Loucy (cell line): ENCODE measurements around the gene TMEM18.
"Not testable (repeated sequence)": the region's sequence is repeated elsewhere in the genome, so short reads cannot be mapped to it uniquely, and the experiment has no call there.

Experiments used
- H2AFZ ChIP-seq: fragments of 200-600 bp; sonication (generic); 2 replicates; pipeline ENCODE4 v1.6.0; 2016; ENCODE audit warnings: antibody characterized with exemption, mild to moderate bottlenecking, low read length, moderate library complexity
- H3F3A ChIP-seq: fragments of 200-600 bp; 2 replicates; pipeline ENCODE4 v1.6.0; 2016; ENCODE audit warnings: antibody characterized with exemption, low read depth, mild to moderate bottlenecking
- H3K27me3 ChIP-seq: fragments of 200-600 bp; sonication (generic); 2 replicates; pipeline ENCODE4 v1.6.1; 2014; ENCODE audit warnings: low read length, mild to moderate bottlenecking; ENCODE audit not compliant: insufficient read depth, poor library complexity, severe bottlenecking
- H3K36me3 ChIP-seq: fragments of 200-600 bp; sonication (generic); 2 replicates; pipeline ENCODE4 v1.6.1; 2016; ENCODE audit warnings: low read length; ENCODE audit not compliant: insufficient read depth
- H3K4me1 ChIP-seq: fragments of 200-600 bp; sonication (generic); 2 replicates; pipeline ENCODE4 v1.5.1; 2014; ENCODE audit warnings: low read length, mild to moderate bottlenecking; ENCODE audit not compliant: insufficient read depth, poor library complexity, severe bottlenecking
- H3K4me2 ChIP-seq: fragments of 200-600 bp; sonication (generic); 2 replicates; pipeline ENCODE4 v1.6.0; 2014; ENCODE audit warnings: antibody characterized with exemption, low read length, low read depth, mild to moderate bottlenecking; ENCODE audit not compliant: poor library complexity, severe bottlenecking
- H3K4me3 ChIP-seq: fragments of 200-600 bp; sonication (generic); 2 replicates; pipeline ENCODE4 v1.5.1; 2014; ENCODE audit warnings: low read length, mild to moderate bottlenecking, mixed read lengths; ENCODE audit not compliant: poor library complexity, severe bottlenecking
- H3K79me2 ChIP-seq: fragments of 200-600 bp; sonication (generic); 2 replicates; pipeline ENCODE4 v1.6.1; 2014; ENCODE audit warnings: low read length; ENCODE audit not compliant: insufficient read depth
- H3K9ac ChIP-seq: fragments of 200-600 bp; sonication (generic); 2 replicates; pipeline ENCODE4 v1.6.0; 2014; ENCODE audit warnings: mild to moderate bottlenecking, low read depth, low read length, moderate library complexity; ENCODE audit not compliant: poor library complexity, severe bottlenecking
- H3K9me2 ChIP-seq: fragments of 200-600 bp; sonication (generic); replicated peaks from 2 replicates; pipeline ENCODE4 v1.6.1; 2016; ENCODE audit warnings: low read depth, low read length, mixed read lengths
- H3K9me3 ChIP-seq: fragments of 200-600 bp; sonication (generic); 2 replicates; pipeline ENCODE4 v1.6.1; 2014; ENCODE audit warnings: mild to moderate bottlenecking, antibody characterized with exemption, low read length, low read depth; ENCODE audit not compliant: insufficient read depth
- H4K20me1 ChIP-seq: fragments of 200-600 bp; sonication (generic); 2 replicates; pipeline ENCODE4 v1.6.0; 2014; ENCODE audit warnings: antibody characterized with exemption, low read length, mild to moderate bottlenecking; ENCODE audit not compliant: insufficient read depth, poor library complexity, severe bottlenecking
- EZH2phosphoT487 ChIP-seq: fragments of 200-600 bp; IDR thresholded peaks from 2 replicates; pipeline ENCODE4 v1.6.1; 2018; ENCODE audit warnings: antibody characterized with exemption, mild to moderate bottlenecking, moderate library complexity, borderline replicate concordance
- TF ChIP-seq, protein P1 (sequence below): fragments of 200-600 bp; sonication (generic); conservative IDR thresholded peaks from 2 replicates; pipeline ENCODE4 v1.5.1; 2014; ENCODE audit warnings: mild to moderate bottlenecking, antibody characterized with exemption, low read length

TMEM18 gene

DNA sequence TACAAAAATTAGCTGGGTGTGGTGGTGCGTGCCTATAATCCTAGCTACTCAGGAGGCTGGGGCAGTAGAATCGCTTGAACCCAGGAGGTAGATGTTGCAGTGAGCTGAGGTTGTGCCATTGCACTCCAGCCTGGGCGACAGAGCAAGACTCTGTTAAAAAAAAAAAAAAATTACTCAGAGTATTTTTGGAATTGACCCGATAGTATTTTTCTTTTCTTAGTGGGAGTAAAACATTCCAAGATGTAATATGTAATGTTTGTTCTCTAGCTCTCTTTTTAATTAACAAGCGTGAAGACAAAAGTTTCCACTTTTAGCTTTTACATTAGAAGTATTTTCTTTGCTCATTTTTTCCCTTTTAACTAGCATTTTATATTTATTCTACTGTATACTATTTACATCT lies 12.0 kb upstream of the TMEM18 start:
- TF ChIP-seq, protein P1, sequence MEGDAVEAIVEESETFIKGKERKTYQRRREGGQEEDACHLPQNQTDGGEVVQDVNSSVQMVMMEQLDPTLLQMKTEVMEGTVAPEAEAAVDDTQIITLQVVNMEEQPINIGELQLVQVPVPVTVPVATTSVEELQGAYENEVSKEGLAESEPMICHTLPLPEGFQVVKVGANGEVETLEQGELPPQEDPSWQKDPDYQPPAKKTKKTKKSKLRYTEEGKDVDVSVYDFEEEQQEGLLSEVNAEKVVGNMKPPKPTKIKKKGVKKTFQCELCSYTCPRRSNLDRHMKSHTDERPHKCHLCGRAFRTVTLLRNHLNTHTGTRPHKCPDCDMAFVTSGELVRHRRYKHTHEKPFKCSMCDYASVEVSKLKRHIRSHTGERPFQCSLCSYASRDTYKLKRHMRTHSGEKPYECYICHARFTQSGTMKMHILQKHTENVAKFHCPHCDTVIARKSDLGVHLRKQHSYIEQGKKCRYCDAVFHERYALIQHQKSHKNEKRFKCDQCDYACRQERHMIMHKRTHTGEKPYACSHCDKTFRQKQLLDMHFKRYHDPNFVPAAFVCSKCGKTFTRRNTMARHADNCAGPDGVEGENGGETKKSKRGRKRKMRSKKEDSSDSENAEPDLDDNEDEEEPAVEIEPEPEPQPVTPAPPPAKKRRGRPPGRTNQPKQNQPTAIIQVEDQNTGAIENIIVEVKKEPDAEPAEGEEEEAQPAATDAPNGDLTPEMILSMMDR: no peak
- no peaks in the 10 kb centered on the region for H3K9me2 ChIP-seq
- no peaks in the 10 kb centered on the region for H3K4me1 ChIP-seq
- no peaks in the 10 kb centered on the region for H3K27me3 ChIP-seq
- H3K9me3 ChIP-seq: peaks cover 7% of the 10 kb centered on the region; the same call in 1 of the 2 replicates
- no peak overlapping the region for H3K4me2 ChIP-seq
- H4K20me1 ChIP-seq: no peaks in the 10 kb centered on the region
- H2AFZ ChIP-seq: no peak overlapping the region
- no peaks in the 10 kb centered on the region for H3K79me2 ChIP-seq
- H3K9ac ChIP-seq: no peak overlapping the region
- H3K36me3 ChIP-seq: no peaks in the 10 kb centered on the region
- no peaks in the 10 kb centered on the region for H3F3A ChIP-seq
- H3K4me3 ChIP-seq: no peak overlapping the region

DNA sequence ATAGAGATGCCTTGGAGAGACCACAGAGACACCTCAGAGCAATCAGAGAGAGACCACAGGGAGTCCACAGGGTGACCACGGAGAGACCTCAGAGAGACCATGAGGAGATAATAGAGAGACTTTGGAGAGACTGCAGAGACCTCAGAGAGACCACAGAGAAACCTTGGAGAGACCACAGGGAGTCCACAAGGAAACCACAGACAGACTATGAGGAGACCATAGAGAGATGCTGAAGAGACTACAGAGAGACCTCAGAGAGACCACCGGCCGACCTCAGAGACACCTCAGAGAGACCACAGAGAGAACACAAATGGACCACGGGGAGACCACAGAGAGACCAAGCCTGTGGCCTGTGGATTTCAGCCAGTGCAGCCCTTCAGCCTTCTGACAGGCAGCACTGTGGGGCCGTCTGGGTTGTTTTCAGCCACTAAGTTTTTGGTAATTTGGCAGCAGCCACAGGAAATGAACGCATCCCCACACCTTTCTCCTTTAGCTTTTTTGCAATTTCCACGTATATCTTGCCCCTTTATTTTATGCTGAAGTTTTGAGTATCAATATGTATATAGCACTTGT lies 11.4 kb upstream of the TMEM18 start:
- no peaks in the 10 kb centered on the region for H3K9me2 ChIP-seq
- no peaks in the 10 kb centered on the region for H3F3A ChIP-seq
- H2AFZ ChIP-seq: no peak overlapping the region
- no peaks in the 10 kb centered on the region for H3K27me3 ChIP-seq
- no peaks in the 10 kb centered on the region for H3K36me3 ChIP-seq
- no peak overlapping the region for H3K4me2 ChIP-seq
- H3K9me3 ChIP-seq: peaks cover 10% of the 10 kb centered on the region; the same call in 1 of the 2 replicates
- no peaks in the 10 kb centered on the region for H4K20me1 ChIP-seq
- no peak overlapping the region for H3K4me3 ChIP-seq
- no peaks in the 10 kb centered on the region for H3K79me2 ChIP-seq
- no peak for TF ChIP-seq EZH2phosphoT487
- TF ChIP-seq, protein P1: no peak
- no peak overlapping the region for H3K9ac ChIP-seq
- no peaks in the 10 kb centered on the region for H3K4me1 ChIP-seq

DNA sequence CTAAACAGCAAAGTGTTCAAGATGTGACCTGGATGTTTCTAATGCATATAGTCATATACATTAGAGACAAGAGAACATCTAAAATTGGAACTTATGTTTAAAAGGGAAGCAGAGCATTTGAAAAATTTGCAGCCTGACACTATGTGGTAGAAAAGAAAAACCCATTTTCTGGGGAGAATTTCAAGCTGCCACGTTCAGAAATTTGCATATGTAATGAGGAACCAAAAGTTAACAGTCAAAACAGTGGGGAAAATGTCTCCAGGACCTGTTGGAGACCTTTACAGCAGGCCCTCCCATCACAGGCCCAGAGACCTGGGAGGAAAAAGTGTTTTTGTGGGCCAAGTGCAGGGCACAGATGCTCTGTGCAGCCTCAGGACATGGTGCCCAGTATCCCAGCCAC lies 8.2 kb upstream of the TMEM18 start:
- Histone ChIP-seq H3K4me3 (no peak overlapping the region), H3K27me3 (no peaks in the 10 kb centered on the region), H3K9me2 (no peaks in the 10 kb centered on the region), H3K79me2 (no peaks in the 10 kb centered on the region), H3K4me1 (no peaks in the 10 kb centered on the region), H2AFZ (no peak overlapping the region), H3F3A (no peaks in the 10 kb centered on the region), H3K4me2 (no peak overlapping the region), H4K20me1 (no peaks in the 10 kb centered on the region), H3K9me3 (peaks cover 13% of the 10 kb centered on the region; the same call in 1 of the 2 replicates), H3K9ac (no peak overlapping the region), H3K36me3 (no peaks in the 10 kb centered on the region)
- TF ChIP-seq, protein P1: no peak

DNA sequence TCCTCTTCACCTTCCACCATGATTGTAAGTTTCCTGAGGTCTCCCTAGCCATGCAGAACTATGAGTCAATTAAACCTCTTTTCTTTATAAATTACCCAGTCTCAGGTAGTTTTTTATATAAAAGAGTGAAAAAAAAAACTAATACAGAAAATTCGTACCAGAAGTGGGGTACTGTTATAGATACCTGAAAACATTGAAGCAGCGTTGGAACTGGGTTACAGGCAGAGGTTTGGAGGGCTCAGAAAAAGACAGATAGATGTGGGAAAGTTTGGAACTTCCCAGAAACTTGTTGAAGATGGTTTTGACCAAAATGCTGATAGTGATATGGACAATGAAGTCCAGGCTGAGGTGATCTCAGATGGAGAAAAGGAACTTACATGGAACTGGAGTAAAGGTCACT lies 7.7 kb upstream of the TMEM18 start:
- H3K36me3 ChIP-seq, H3K4me2 ChIP-seq, H3K79me2 ChIP-seq, H3F3A ChIP-seq, H3K4me3 ChIP-seq, H3K4me1 ChIP-seq, H2AFZ ChIP-seq, H3K27me3 ChIP-seq, H3K9me2 ChIP-seq, H3K9ac ChIP-seq, H4K20me1 ChIP-seq: not testable (repeated sequence)
- peaks cover 13% of the 10 kb centered on the region; the same call in 1 of the 2 replicates for H3K9me3 ChIP-seq
